Tibial nerve (tissue), 3 donors: ENCODE data around the gene TNNI3K.

Source experiments
- CTCF ChIP-seq, 5 experiments: fragments of 200-600 bp in 3 of 5; fragments of 450-650 bp in 2 of 5; sonication (generic) in 3 of 5; IDR thresholded peaks; one replicate each; pipeline ENCODE4 v1.5.1; 2016 to 2019; ENCODE audit warnings: antibody characterized with exemption in 5 of 5, mild to moderate bottlenecking in 3 of 5, moderate library complexity in 2 of 5
- POLR2A ChIP-seq, 2 donors: fragments of 450-650 bp; IDR thresholded peaks; one replicate each; pipeline ENCODE4 v1.6.1; 2017; ENCODE audit warnings: antibody characterized with exemption in 2 of 2, mild to moderate bottlenecking in 2 of 2, moderate library complexity in 2 of 2

DNA sequence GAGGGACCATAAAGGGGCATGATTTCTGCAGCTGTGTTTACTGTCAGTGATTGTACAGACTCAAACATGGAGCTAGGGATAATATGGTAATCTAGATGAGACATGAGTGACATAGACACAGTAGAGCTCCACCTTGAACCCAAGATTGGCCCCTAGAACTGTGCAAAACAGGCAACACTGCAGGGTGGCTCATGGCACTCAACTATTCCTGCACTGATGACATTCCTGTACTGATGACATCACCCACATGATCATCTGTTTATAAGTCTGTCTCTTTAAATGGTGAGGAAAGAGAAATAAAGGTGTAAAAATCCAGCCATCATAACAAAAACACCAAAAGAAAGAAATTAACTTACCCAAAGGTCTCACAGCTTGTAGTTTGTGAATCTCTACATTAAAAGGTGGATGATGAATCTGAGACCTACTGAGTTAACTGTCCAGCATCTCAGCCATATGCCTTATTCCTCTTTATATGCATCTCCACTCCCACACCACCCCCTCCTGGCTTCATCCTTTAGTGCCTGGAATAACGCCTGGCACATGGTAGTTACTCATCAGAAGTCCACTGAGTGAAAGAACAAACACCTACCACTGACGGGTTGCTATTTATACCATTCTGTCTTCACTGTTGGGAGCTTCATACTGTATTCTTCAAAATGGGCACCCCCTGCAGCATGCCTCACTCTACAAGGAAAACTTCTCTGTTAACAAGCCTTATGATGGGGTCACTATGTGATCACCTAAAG is 277.2 kb downstream of the TNNI3K start, which contains the start of gene LRRC53:
- TF ChIP-seq CTCF (IDR thresholded peaks at IDR 0.05) (no peak), POLR2A (IDR thresholded peaks at IDR 0.05) (no peak)
